Fibroblast of the aortic adventitia (primary cell): Measurements from ENCODE around the gene ATPAF1. TPM values are rescaled to one million over a fixed set of nuclear protein-coding genes. Genes with fewer than 3 reads are reported as not detected.
A peak's percentile ranks its signal among the peaks of the same experiment; 100 is the strongest.
"Not testable (repeated sequence)": the region's sequence is repeated elsewhere in the genome, so short reads cannot be mapped to it uniquely, and the experiment has no call there.

ENCODE experiments used
- DNase-seq: peaks from one replicate; pipeline ENCODE4 v3.0.0-alpha.2; 2010; ENCODE audit warnings: low read depth
- H3K4me3 ChIP-seq: 2 replicates; pipeline ENCODE4 v1.5.1; 2011; ENCODE audit warnings: low read depth, mild to moderate bottlenecking, control low read depth, low read length, moderate library complexity
- CTCF ChIP-seq: IDR thresholded peaks from 2 replicates; pipeline ENCODE4 v1.5.1; 2011; ENCODE audit warnings: mild to moderate bottlenecking, low read length, control low read depth, inconsistent platforms; ENCODE audit not compliant: insufficient read depth
- total RNA-seq: library from RNA; depleted of rRNA; stranded (reverse); fragments of >200 nt; gene quantifications from 2 replicates; pipeline ENCODE4 v1.2.3, GENCODE V29; 2012; ENCODE audit warnings: low replicate concordance

The ATPAF1 gene
- total RNA-seq, 1 donor: 53.5 TPM

- H3K4me3 ChIP-seq: no peak overlapping the region
- DNase-seq: no peak
- TF ChIP-seq CTCF: no peak
Measured at GRCh38 chr1:46656643-46657042, 11.5 kb downstream of the ATPAF1 start.

GRCh38 chr1:46655848-46656247 lies 12.3 kb downstream of the ATPAF1 start:
- H3K4me3 ChIP-seq: no peak overlapping the region
- DNase-seq: no peak
- no peak for TF ChIP-seq CTCF

- H3K4me3 ChIP-seq, DNase-seq: not testable (repeated sequence)
Measured at GRCh38 chr1:46654698-46655097, 13.5 kb downstream of the ATPAF1 start.

- no peak overlapping the region for H3K4me3 ChIP-seq
- TF ChIP-seq CTCF: no peak
- no peak for DNase-seq
Measured at GRCh38 chr1:46654012-46654411, 14.2 kb downstream of the ATPAF1 start.

- no peak for TF ChIP-seq CTCF
- no peak overlapping the region for H3K4me3 ChIP-seq
- DNase-seq: peak; percentile 31
Measured at GRCh38 chr1:46653405-46653958, 14.7 kb downstream of the ATPAF1 start.

GRCh38 chr1:46652321-46653100 lies 15.7 kb downstream of the ATPAF1 start:
- no peak overlapping the region for H3K4me3 ChIP-seq
- DNase-seq: no peak
- TF ChIP-seq CTCF: no peak

GRCh38 chr1:46651152-46651551 lies 17.0 kb downstream of the ATPAF1 start:
- DNase-seq, H3K4me3 ChIP-seq: not testable (repeated sequence)

GRCh38 chr1:46650491-46650890 lies 17.7 kb downstream of the ATPAF1 start:
- no peak for TF ChIP-seq CTCF
- no peak for DNase-seq
- H3K4me3 ChIP-seq: no peak overlapping the region
